Neural cell (in vitro differentiated cells): ENCODE measurements around the gene SLIT3. TPM values are rescaled to one million over a fixed set of nuclear protein-coding genes. Genes with fewer than 3 reads are reported as not detected.

ENCODE experiments used
- H2AFZ ChIP-seq: fragments of 200-600, 300-800 bp; sonication (generic), shearing (Covaris generic); 2 replicates; pipeline ENCODE4 v1.6.0; 2014; ENCODE audit warnings: low read depth, mild to moderate bottlenecking, antibody characterized with exemption, low read length, moderate library complexity
- H3F3A ChIP-seq: fragments of 200-600 bp; shearing (Covaris generic); 2 replicates; pipeline ENCODE4 v1.6.1; 2016; ENCODE audit warnings: mild to moderate bottlenecking, moderate library complexity, mixed read lengths, antibody characterized with exemption, low read length; ENCODE audit not compliant: insufficient read depth, poor library complexity, severe bottlenecking
- H3K27ac ChIP-seq: fragments of 200-600, 300-800 bp; sonication (generic), shearing (Covaris generic); 2 replicates; pipeline ENCODE4 v1.5.1; 2014; ENCODE audit warnings: mild to moderate bottlenecking, low read length, moderate library complexity
- H3K27me3 ChIP-seq: fragments of 300-800, 200-600 bp; sonication (generic), shearing (Covaris generic); 2 replicates; pipeline ENCODE4 v1.6.0; 2014; ENCODE audit warnings: mild to moderate bottlenecking, low read depth, low read length, moderate library complexity; ENCODE audit not compliant: insufficient read depth
- H3K36me3 ChIP-seq: fragments of 300-800, 200-600 bp; sonication (generic), shearing (Covaris generic); 2 replicates; pipeline ENCODE4 v1.5.1; 2014; ENCODE audit warnings: mild to moderate bottlenecking, antibody characterized with exemption, low read length, moderate library complexity; ENCODE audit not compliant: insufficient read depth
- H3K4me2 ChIP-seq: fragments of 300-800, 200-600 bp; sonication (generic), shearing (Covaris generic); 2 replicates; pipeline ENCODE4 v1.6.0; 2014; ENCODE audit warnings: mild to moderate bottlenecking, low read length
- H3K4me3 ChIP-seq: fragments of 300-800, 200-600 bp; sonication (generic), shearing (Covaris generic); 2 replicates; pipeline ENCODE4 v1.5.1; 2014; ENCODE audit warnings: mild to moderate bottlenecking, low read length, moderate library complexity
- H3K79me2 ChIP-seq: fragments of 200-600 bp; shearing (Covaris generic); replicated peaks from 2 replicates; pipeline ENCODE4 v1.6.0; 2014; ENCODE audit warnings: mild to moderate bottlenecking, low read length, moderate library complexity; ENCODE audit not compliant: insufficient read depth
- H3K9ac ChIP-seq: fragments of 300-800, 200-600 bp; sonication (generic), shearing (Covaris generic); 2 replicates; pipeline ENCODE4 v1.6.1; 2016; ENCODE audit warnings: mild to moderate bottlenecking, low read length, mixed read lengths
- H3K9me2 ChIP-seq: fragments of 200-600 bp; shearing (Covaris generic); 2 replicates; pipeline ENCODE4 v1.6.1; 2016; ENCODE audit warnings: mild to moderate bottlenecking, low read length, mixed read lengths; ENCODE audit not compliant: insufficient read depth
- H3K9me3 ChIP-seq: fragments of 200-600, 300-800 bp; sonication (generic), shearing (Covaris generic); 2 replicates; pipeline ENCODE4 v1.6.1; 2016; ENCODE audit warnings: mild to moderate bottlenecking, mixed run types, low read length, moderate library complexity, mixed read lengths
- H4K20me1 ChIP-seq: fragments of 200-600 bp; shearing (Covaris generic); 2 replicates; pipeline ENCODE4 v1.6.1; 2016; ENCODE audit warnings: mild to moderate bottlenecking, mixed run types; ENCODE audit not compliant: insufficient read depth
- EP300 ChIP-seq: fragments of 450-650 bp; conservative IDR thresholded peaks from 2 replicates; pipeline ENCODE4 v1.6.1; 2014; ENCODE audit warnings: antibody characterized with exemption, mild to moderate bottlenecking, moderate library complexity; ENCODE audit not compliant: poor library complexity, severe bottlenecking
- EZH2 ChIP-seq: fragments of 200-600, 300-800 bp; shearing (Covaris generic), sonication (generic); IDR thresholded peaks from 2 replicates; pipeline ENCODE4 v1.6.1; 2014; ENCODE audit warnings: antibody characterized with exemption, low read length, borderline replicate concordance, mild to moderate bottlenecking; ENCODE audit not compliant: insufficient read depth, poor library complexity, severe bottlenecking
- MXI1 ChIP-seq: fragments of 450-650 bp; conservative IDR thresholded peaks from 2 replicates; pipeline ENCODE4 v1.6.1; 2014; ENCODE audit warnings: antibody characterized with exemption, mild to moderate bottlenecking; ENCODE audit not compliant: poor library complexity, severe bottlenecking
- POLR2AphosphoS5 ChIP-seq: IDR thresholded peaks from 2 replicates; pipeline ENCODE4 v1.6.1; 2012
- RAD21 ChIP-seq: fragments of 450-650 bp; conservative IDR thresholded peaks from 2 replicates; pipeline ENCODE4 v1.6.1; 2014; ENCODE audit warnings: antibody characterized with exemption, mild to moderate bottlenecking, moderate library complexity
- SMC3 ChIP-seq: fragments of 450-650 bp; conservative IDR thresholded peaks from 2 replicates; pipeline ENCODE4 v1.6.1; 2014; ENCODE audit warnings: antibody characterized with exemption, mild to moderate bottlenecking, moderate library complexity; ENCODE audit not compliant: poor library complexity
- TAF1 ChIP-seq: IDR thresholded peaks from 2 replicates; pipeline ENCODE4 v1.6.1; 2012; ENCODE audit warnings: low read depth
- polyA plus RNA-seq: library from polyadenylated mRNA; depleted of rRNA; stranded (reverse); fragments of >200 nt; gene quantifications from 2 replicates; pipeline ENCODE4 v1.2.3, GENCODE V29; 2014
- TF ChIP-seq, protein P1 (sequence below): fragments of 450-650 bp; IDR thresholded peaks from 2 replicates; pipeline ENCODE4 v1.5.1; 2014; ENCODE audit warnings: antibody characterized with exemption, mild to moderate bottlenecking, moderate library complexity; ENCODE audit not compliant: poor library complexity, severe bottlenecking
- TF ChIP-seq, protein P2 (sequence below): IDR thresholded peaks from 2 replicates; pipeline ENCODE4 v1.6.1; 2012; ENCODE audit warnings: borderline replicate concordance

Gene SLIT3
- polyA plus RNA-seq, 1 donor from 2014 or later, result 1.2 TPM

DNA sequence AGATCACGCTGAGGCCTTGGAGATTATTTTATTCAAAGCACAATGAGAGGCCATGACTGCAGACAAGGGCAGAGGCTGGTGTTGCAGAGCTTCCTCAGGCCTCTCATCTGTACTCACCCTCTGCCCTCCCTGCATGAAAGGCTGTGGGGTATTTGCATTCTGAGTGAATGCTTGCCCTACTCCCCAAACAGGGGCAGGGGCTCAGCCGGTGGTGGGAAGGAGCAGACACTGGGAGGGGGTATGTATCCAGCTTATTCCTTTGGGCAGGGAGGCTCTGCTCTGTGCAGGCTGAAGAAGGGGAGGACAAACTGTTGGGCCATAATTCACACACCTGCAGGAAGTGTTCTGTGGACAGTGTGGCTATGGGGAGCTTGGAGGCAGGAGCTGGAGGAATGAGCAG, 573.4 kb downstream of the SLIT3 start:
- Histone ChIP-seq H3F3A (no peaks in the 10 kb centered on the region), H3K27me3 (no peaks in the 10 kb centered on the region), H3K4me3 (no peak overlapping the region), H3K9me2 (no peaks in the 10 kb centered on the region), H2AFZ (no peak overlapping the region), H4K20me1 (no peaks in the 10 kb centered on the region), H3K36me3 (no peaks in the 10 kb centered on the region), H3K9me3 (no peaks in the 10 kb centered on the region), H3K9ac (no peak overlapping the region), H3K27ac (no peak overlapping the region), H3K4me2 (no peak overlapping the region), H3K79me2 (no peaks in the 10 kb centered on the region)
- TF ChIP-seq TAF1, result no peak
- no peak for TF ChIP-seq EP300
- TF ChIP-seq SMC3, result no peak
- TF ChIP-seq EZH2, result no peak
- no peak for TF ChIP-seq RAD21
- TF ChIP-seq, protein P1, sequence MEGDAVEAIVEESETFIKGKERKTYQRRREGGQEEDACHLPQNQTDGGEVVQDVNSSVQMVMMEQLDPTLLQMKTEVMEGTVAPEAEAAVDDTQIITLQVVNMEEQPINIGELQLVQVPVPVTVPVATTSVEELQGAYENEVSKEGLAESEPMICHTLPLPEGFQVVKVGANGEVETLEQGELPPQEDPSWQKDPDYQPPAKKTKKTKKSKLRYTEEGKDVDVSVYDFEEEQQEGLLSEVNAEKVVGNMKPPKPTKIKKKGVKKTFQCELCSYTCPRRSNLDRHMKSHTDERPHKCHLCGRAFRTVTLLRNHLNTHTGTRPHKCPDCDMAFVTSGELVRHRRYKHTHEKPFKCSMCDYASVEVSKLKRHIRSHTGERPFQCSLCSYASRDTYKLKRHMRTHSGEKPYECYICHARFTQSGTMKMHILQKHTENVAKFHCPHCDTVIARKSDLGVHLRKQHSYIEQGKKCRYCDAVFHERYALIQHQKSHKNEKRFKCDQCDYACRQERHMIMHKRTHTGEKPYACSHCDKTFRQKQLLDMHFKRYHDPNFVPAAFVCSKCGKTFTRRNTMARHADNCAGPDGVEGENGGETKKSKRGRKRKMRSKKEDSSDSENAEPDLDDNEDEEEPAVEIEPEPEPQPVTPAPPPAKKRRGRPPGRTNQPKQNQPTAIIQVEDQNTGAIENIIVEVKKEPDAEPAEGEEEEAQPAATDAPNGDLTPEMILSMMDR, result no peak
- TF ChIP-seq, protein P2, sequence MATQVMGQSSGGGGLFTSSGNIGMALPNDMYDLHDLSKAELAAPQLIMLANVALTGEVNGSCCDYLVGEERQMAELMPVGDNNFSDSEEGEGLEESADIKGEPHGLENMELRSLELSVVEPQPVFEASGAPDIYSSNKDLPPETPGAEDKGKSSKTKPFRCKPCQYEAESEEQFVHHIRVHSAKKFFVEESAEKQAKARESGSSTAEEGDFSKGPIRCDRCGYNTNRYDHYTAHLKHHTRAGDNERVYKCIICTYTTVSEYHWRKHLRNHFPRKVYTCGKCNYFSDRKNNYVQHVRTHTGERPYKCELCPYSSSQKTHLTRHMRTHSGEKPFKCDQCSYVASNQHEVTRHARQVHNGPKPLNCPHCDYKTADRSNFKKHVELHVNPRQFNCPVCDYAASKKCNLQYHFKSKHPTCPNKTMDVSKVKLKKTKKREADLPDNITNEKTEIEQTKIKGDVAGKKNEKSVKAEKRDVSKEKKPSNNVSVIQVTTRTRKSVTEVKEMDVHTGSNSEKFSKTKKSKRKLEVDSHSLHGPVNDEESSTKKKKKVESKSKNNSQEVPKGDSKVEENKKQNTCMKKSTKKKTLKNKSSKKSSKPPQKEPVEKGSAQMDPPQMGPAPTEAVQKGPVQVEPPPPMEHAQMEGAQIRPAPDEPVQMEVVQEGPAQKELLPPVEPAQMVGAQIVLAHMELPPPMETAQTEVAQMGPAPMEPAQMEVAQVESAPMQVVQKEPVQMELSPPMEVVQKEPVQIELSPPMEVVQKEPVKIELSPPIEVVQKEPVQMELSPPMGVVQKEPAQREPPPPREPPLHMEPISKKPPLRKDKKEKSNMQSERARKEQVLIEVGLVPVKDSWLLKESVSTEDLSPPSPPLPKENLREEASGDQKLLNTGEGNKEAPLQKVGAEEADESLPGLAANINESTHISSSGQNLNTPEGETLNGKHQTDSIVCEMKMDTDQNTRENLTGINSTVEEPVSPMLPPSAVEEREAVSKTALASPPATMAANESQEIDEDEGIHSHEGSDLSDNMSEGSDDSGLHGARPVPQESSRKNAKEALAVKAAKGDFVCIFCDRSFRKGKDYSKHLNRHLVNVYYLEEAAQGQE, result no peak
- no peak for TF ChIP-seq MXI1
- no peak for TF ChIP-seq POLR2AphosphoS5

DNA sequence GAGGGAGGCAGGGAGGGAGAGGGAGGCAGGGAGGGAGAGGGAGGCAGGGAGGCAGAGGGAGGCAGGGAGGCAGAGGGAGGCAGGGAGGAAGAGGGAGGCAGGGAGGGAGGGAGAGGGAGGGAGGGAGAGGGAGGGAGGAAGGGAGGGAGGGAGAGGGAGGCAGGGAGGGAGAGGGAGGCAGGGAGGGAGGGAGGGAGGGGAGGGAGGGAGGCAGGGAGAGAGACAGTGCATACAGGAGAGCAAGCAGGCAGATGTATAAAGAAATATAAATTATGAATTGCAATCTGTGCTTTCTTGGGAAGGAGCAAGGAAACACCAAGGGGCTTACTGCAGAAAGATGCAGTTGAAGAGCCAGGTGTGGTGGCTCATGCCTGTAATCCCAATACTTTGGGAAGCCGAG, 574.6 kb downstream of the SLIT3 start:
- Histone ChIP-seq H4K20me1 (no peaks in the 10 kb centered on the region), H3K79me2 (no peaks in the 10 kb centered on the region), H3K9ac (no peak overlapping the region), H2AFZ (no peak overlapping the region), H3K9me2 (no peaks in the 10 kb centered on the region), H3K36me3 (no peaks in the 10 kb centered on the region), H3K4me3 (no peak overlapping the region), H3F3A (no peaks in the 10 kb centered on the region), H3K4me2 (no peak overlapping the region), H3K27me3 (no peaks in the 10 kb centered on the region), H3K9me3 (no peaks in the 10 kb centered on the region), H3K27ac (no peak overlapping the region)
- TF ChIP-seq, protein P2, result no peak
- no peak for TF ChIP-seq EP300
